GM13976 (cell line): ENCODE data around the gene GNA12.

Experiments used
- DNase-seq: peaks from one replicate; pipeline ENCODE4 v3.0.0; 2012; ENCODE audit warnings: low spot score
- CTCF ChIP-seq: IDR thresholded peaks from 2 replicates; pipeline ENCODE4 v1.5.1; 2012; ENCODE audit warnings: borderline replicate concordance, mild to moderate bottlenecking; ENCODE audit not compliant: insufficient read depth; ENCODE audit errors: extremely low read depth, missing control alignments, control extremely low read depth
- in situ Hi-C: fragments of 300-500 bp; cut with MboI; formaldehyde crosslinking; loops from one replicate; pipeline ENCODE4 v1.12.0; 2022; ENCODE audit warnings: low sequenced_read_pairs, mixed read lengths, inconsistent platforms; ENCODE audit not compliant: unreplicated experiment

Gene GNA12

GRCh38 chr7:2787251-2787951, 56.7 kb downstream of the GNA12 start:
- in situ Hi-C loops, result no loop called here
- no peak for TF ChIP-seq CTCF
- no peak for DNase-seq

GRCh38 chr7:2786607-2787116, 57.4 kb downstream of the GNA12 start:
- DNase-seq, result no peak

GRCh38 chr7:2785071-2785500, 59.0 kb downstream of the GNA12 start:
- DNase-seq, result peak; percentile 67
- in situ Hi-C loops, result no loop called here
- no peak for TF ChIP-seq CTCF

More at GRCh38 chr7:2786607-2787116, 57.4 kb downstream of the GNA12 start:
- TF ChIP-seq CTCF, result no peak
- in situ Hi-C loops, result no loop called here

- no peak for TF ChIP-seq CTCF
- in situ Hi-C loops, result no loop called here
- DNase-seq, result no peak
These were observed 61.5 kb downstream of the GNA12 start for GRCh38 chr7:2782565-2782964.

- TF ChIP-seq CTCF, result no peak
- DNase-seq, result no peak
- in situ Hi-C loops, result no loop called here
These were observed 62.0 kb downstream of the GNA12 start for GRCh38 chr7:2782121-2782520.

GRCh38 chr7:2781636-2782035, 62.5 kb downstream of the GNA12 start:
- no peak for TF ChIP-seq CTCF
- in situ Hi-C loops, result no loop called here
- no peak for DNase-seq

GRCh38 chr7:2779051-2779450, 65.1 kb downstream of the GNA12 start:
- DNase-seq, result no peak
- in situ Hi-C loops, result no loop called here
- no peak for TF ChIP-seq CTCF
